A549 (cell line): Measurements from ENCODE around the gene PODXL2. TPM values are rescaled to one million over a fixed set of nuclear protein-coding genes. Genes with fewer than 3 reads are reported as not detected.

Source experiments
- ATAC-seq, 2 experiments: fragments of 200-7000 bp in 1 of 2; fragments of >200 bp in 1 of 2; cut with Nextera tagmentation in 1 of 2; cut with Tn5 transposase in 1 of 2; 3 replicates each; pipeline versions ENCODE4 v1.8.0 to v1.9.1; 2018 to 2020; ENCODE audit warnings: mild to moderate bottlenecking in 1 of 2, moderate library complexity in 1 of 2
- CTCF ChIA-PET: fragments of 300-600 bp; sonication (Branson Sonifier 250); formaldehyde crosslinking; extraction: SDS; loops from one replicate; lab custom pipeline; 2021; ENCODE audit warnings: antibody characterized with exemption, inconsistent platforms; lab: Yijun Ruan, JAX
- POLR2A ChIA-PET: fragments of 350-600 bp; formaldehyde crosslinking; extraction: SDS; loops from one replicate; lab custom pipeline; 2021; ENCODE audit warnings: antibody characterized with exemption, inconsistent platforms; lab: Yijun Ruan, JAX
- DNase-seq, 2 experiments: peaks; one replicate each; pipeline versions ENCODE4 v3.0.0 to v3.0.0-alpha.2; 2011 to 2016; ENCODE audit warnings: low read depth in 1 of 2, low spot score in 1 of 2
- FAIRE-seq: peaks from 2 replicates; lab custom pipeline; 2011; peaks lifted over from hg19 to GRCh38; lab: Jason Lieb, UNC
- H3K27ac ChIP-seq, 2 experiments: fragments of >200 bp; sonication (Bioruptor Twin); formaldehyde crosslinking; 3 replicates each; pipeline ENCODE4 v1.5.1; 2016 to 2017
- H3K4me1 ChIP-seq: fragments of >200 bp; sonication (Bioruptor Twin); formaldehyde crosslinking; 3 replicates; pipeline ENCODE4 v1.6.1; 2016
- H3K4me2 ChIP-seq: fragments of >200 bp; sonication (Bioruptor Twin); formaldehyde crosslinking; 3 replicates; pipeline ENCODE4 v1.6.1; 2016
- H3K4me3 ChIP-seq: fragments of >200 bp; sonication (Bioruptor Twin); formaldehyde crosslinking; 3 replicates; pipeline ENCODE4 v1.5.1; 2016
- H3K9me3 ChIP-seq: fragments of >200 bp; sonication (Bioruptor Twin); formaldehyde crosslinking; 3 replicates; pipeline ENCODE4 v1.6.1; 2016
- ATOH8 ChIP-seq: fragments of 250-450 bp; sonication (Bioruptor Pico); IDR thresholded peaks from 2 replicates; pipeline ENCODE4 v1.5.0; 2020; ENCODE audit warnings: low read depth, mild to moderate bottlenecking, moderate library complexity
- EHF ChIP-seq: fragments of 250-450 bp; sonication (Bioruptor Pico); IDR thresholded peaks from 2 replicates; pipeline ENCODE4 v1.5.0; 2020; ENCODE audit warnings: mild to moderate bottlenecking
- EHMT2 ChIP-seq: fragments of 200-600 bp; sonication (generic); IDR thresholded peaks from 2 replicates; pipeline ENCODE4 v1.6.1; 2016; ENCODE audit warnings: antibody characterized with exemption, low read depth, mild to moderate bottlenecking, moderate library complexity
- ELK1 ChIP-seq: fragments of 150-350 bp; IDR thresholded peaks from 2 replicates; pipeline ENCODE4 v1.6.1; 2014; ENCODE audit warnings: low read depth, mild to moderate bottlenecking, low read length
- EP300 ChIP-seq, 2 experiments: fragments of >200 bp; sonication (Bioruptor Twin); formaldehyde crosslinking; IDR thresholded peaks; 2 replicates in 1 of 2; 3 replicates in 1 of 2; pipeline ENCODE4 v1.6.1; 2016 to 2017
- FOSB ChIP-seq: fragments of 250-450 bp; sonication (Bioruptor Pico); IDR thresholded peaks from 2 replicates; pipeline ENCODE4 v1.5.0; 2020; ENCODE audit warnings: mild to moderate bottlenecking, moderate library complexity
- HEYL ChIP-seq: fragments of 250-450 bp; sonication (Bioruptor Pico); IDR thresholded peaks from 2 replicates; pipeline ENCODE4 v1.8.0; 2021; ENCODE audit warnings: mild to moderate bottlenecking, moderate library complexity
- HOXA7 ChIP-seq: fragments of 250-450 bp; sonication (Bioruptor Pico); IDR thresholded peaks from 2 replicates; pipeline ENCODE4 v1.5.0; 2020; ENCODE audit warnings: mild to moderate bottlenecking, moderate library complexity
- KDM1A ChIP-seq: fragments of 200-600 bp; sonication (generic); IDR thresholded peaks from 2 replicates; pipeline ENCODE4 v1.6.1; 2016; ENCODE audit warnings: low read depth, mild to moderate bottlenecking
- MAFK ChIP-seq: fragments of 450-650 bp; IDR thresholded peaks from 2 replicates; pipeline ENCODE4 v1.6.1; 2014; ENCODE audit not compliant: partially characterized antibody
- MAX ChIP-seq: IDR thresholded peaks from 2 replicates; pipeline ENCODE4 v1.6.1; 2012
- MAZ ChIP-seq: fragments of 150-350 bp; IDR thresholded peaks from 2 replicates; pipeline ENCODE4 v1.6.1; 2014; ENCODE audit warnings: antibody characterized with exemption, low read depth, low read length, borderline replicate concordance
- MYC ChIP-seq: IDR thresholded peaks from 2 replicates; pipeline ENCODE4 v1.6.1; 2012; ENCODE audit warnings: mild to moderate bottlenecking, inconsistent platforms, low read length, improper control_type of control experiment, borderline replicate concordance
- NR3C1 ChIP-seq: fragments of >200 bp; sonication (Bioruptor Twin); formaldehyde crosslinking; IDR thresholded peaks from 3 replicates; pipeline ENCODE4 v1.6.1; 2017
- PHF8 ChIP-seq: fragments of 200-600 bp; sonication (generic); IDR thresholded peaks from 2 replicates; pipeline ENCODE4 v1.6.1; 2016; ENCODE audit warnings: low read depth, mild to moderate bottlenecking, antibody characterized with exemption, moderate library complexity, borderline replicate concordance
- POLR2A ChIP-seq: IDR thresholded peaks from 2 replicates; pipeline ENCODE4 v1.6.1; 2012; ENCODE audit warnings: mild to moderate bottlenecking, low read length
- POLR2AphosphoS2 ChIP-seq: conservative IDR thresholded peaks from 2 replicates; pipeline ENCODE4 v1.6.1; 2012; ENCODE audit warnings: low read length, improper control_type of control experiment, inconsistent platforms
- RNF2 ChIP-seq: fragments of 200-600 bp; sonication (generic); IDR thresholded peaks from 2 replicates; pipeline ENCODE4 v1.6.1; 2016; ENCODE audit warnings: low read depth, mild to moderate bottlenecking, antibody characterized with exemption, moderate library complexity, borderline replicate concordance
- SMC3 ChIP-seq: fragments of >200 bp; sonication (Bioruptor Twin); formaldehyde crosslinking; IDR thresholded peaks from 3 replicates; pipeline ENCODE4 v1.6.1; 2018; ENCODE audit warnings: inconsistent platforms
- ZSCAN20 ChIP-seq: fragments of 250-450 bp; sonication (Bioruptor Pico); IDR thresholded peaks from 2 replicates; pipeline ENCODE4 v1.8.0; 2022; ENCODE audit warnings: mild to moderate bottlenecking, moderate library complexity
- WGBS: methylation state at CpG from one replicate; pipeline ENCODE4 v1.1.6; 2017; ENCODE audit errors: missing lambda C conversion rate; 5-methylcytosine and 5-hydroxymethylcytosine counted together
- polyA plus RNA-seq, 4 experiments: library from polyadenylated mRNA; depleted of rRNA in 3 of 4; stranded (reverse); fragments of >200 nt; fragmentation: RNase III in 1 of 4; extraction: RNeasy Plus Mini Kit Qiagen cat#74134 plus additional on column Dnase treatment in 1 of 4; gene quantifications; 2 replicates in 3 of 4; 3 replicates in 1 of 4; pipeline ENCODE4 v1.2.3, GENCODE V29; 2011 to 2017
- TF ChIP-seq, protein P1 (sequence below): IDR thresholded peaks from 2 replicates; pipeline ENCODE4 v1.6.1; 2012
- TF ChIP-seq, protein P2 (sequence below): fragments of 450-650 bp; IDR thresholded peaks from 2 replicates; pipeline ENCODE4 v1.6.1; 2014; ENCODE audit warnings: antibody characterized with exemption

PODXL2 gene
- polyA plus RNA-seq, 2 of the 4 experiments (the other 2 are of a cell fraction), result 4.2 to 5.5 TPM

DNA sequence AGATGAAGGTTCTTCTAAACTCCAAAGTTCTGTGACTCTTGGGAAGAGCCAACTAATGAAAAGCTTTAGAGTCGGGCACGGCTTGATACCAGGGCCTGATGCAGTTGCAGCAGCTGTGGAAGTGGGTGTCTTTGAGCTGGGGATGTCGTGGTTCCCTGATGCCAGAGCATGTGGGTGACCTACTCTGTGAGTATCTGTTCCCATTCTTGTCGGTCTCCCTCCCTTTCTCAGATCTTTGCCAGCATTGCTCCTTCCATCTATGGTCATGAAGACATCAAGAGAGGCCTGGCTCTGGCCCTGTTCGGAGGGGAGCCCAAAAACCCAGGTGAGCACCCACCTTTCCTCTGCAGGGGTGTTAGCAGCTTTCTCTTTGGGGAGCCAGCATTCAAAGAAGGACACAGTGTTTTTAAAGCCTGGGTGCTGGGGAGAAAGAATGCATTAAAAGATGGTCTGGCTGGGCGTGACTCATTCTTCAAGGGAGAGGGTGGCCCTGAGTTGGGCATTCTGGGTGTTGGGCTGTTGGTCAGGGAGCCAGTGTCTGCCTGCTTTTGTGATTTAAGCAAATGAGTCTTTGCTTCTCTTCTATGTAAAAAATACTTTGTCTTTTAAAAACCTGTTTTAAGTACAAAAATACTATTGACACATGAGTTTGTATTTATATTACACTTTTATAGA lies 13.2 kb upstream of the PODXL2 start:
- ATAC-seq (no peak), FAIRE-seq (no peak), DNase-seq (no peak)
- ChIA-PET CTCF (no interaction called here), POLR2A (no interaction called here)
- TF ChIP-seq MAFK, result no peak
- no peak for TF ChIP-seq MAZ
- TF ChIP-seq, protein P1, sequence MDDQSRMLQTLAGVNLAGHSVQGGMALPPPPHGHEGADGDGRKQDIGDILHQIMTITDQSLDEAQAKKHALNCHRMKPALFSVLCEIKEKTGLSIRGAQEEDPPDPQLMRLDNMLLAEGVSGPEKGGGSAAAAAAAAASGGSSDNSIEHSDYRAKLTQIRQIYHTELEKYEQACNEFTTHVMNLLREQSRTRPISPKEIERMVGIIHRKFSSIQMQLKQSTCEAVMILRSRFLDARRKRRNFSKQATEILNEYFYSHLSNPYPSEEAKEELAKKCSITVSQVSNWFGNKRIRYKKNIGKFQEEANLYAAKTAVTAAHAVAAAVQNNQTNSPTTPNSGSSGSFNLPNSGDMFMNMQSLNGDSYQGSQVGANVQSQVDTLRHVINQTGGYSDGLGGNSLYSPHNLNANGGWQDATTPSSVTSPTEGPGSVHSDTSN, result no peak
- H3K27ac ChIP-seq, result no peak overlapping the region
- H3K4me1 ChIP-seq, result peaks cover 6% of the 10 kb centered on the region; the same call in 1 of the 3 replicates
- no peaks in the 10 kb centered on the region for H3K9me3 ChIP-seq
- no peak overlapping the region for H3K4me3 ChIP-seq
- no peak overlapping the region for H3K4me2 ChIP-seq
- WGBS, result 88% methylated on average over 5 of the region's 6 CpGs

DNA sequence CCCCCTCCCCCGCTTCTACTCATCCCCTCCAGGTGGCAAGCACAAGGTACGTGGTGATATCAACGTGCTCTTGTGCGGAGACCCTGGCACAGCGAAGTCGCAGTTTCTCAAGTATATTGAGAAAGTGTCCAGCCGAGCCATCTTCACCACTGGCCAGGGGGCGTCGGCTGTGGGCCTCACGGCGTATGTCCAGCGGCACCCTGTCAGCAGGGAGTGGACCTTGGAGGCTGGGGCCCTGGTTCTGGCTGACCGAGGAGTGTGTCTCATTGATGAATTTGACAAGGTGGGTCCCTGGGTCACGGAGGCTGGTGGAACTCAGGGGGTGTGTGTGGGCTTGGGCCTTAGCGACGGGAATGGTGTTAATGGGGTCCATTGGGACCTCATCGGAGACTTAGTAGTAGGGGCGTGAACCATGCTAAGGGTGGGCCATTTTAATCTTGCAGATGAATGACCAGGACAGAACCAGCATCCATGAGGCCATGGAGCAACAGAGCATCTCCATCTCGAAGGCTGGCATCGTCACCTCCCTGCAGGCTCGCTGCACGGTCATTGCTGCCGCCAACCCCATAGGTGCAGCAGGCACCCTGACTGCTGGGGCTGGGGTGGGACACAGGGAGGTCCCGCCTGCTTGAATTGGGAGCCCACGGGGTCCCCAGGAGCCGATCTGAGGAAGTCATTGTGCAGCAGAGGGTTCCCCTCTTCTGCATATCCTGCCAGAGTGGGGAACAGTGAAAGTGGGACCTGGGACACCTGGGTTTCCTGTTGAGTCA lies 12.0 kb upstream of the PODXL2 start:
- no peak for FAIRE-seq
- no peak for TF ChIP-seq EP300 (IDR thresholded peaks at IDR 0.05)
- no peak for TF ChIP-seq NR3C1
- no peak for TF ChIP-seq HEYL (CRISPR knock-in tag)
- TF ChIP-seq MAFK, result no peak
- no peak for TF ChIP-seq ZSCAN20
- no peak for TF ChIP-seq HOXA7 (CRISPR knock-in tag)
- TF ChIP-seq MAX, result no peak
- no peak for TF ChIP-seq ATOH8
- Histone ChIP-seq H3K9me3 (no peaks in the 10 kb centered on the region), H3K4me3 (no peak overlapping the region), H3K27ac (no peak overlapping the region), H3K4me1 (peaks cover 6% of the 10 kb centered on the region; the same call in 1 of the 3 replicates), H3K4me2 (no peak overlapping the region)
- CTCF ChIA-PET, result no interaction called here
- ATAC-seq, result no peak
- POLR2A ChIA-PET, result no interaction called here
- no peak for DNase-seq
- 95% methylated on average over 19 of the region's 26 CpGs for WGBS

- ATAC-seq (no peak), DNase-seq (no peak), FAIRE-seq (no peak)
- TF ChIP-seq HOXA7 (CRISPR knock-in tag), result no peak
- TF ChIP-seq EHF (CRISPR knock-in tag), result no peak
- no peak for TF ChIP-seq EP300 (IDR thresholded peaks at IDR 0.05)
- TF ChIP-seq MYC, result no peak
- TF ChIP-seq POLR2AphosphoS2, result no peak
- TF ChIP-seq PHF8, result no peak
- TF ChIP-seq FOSB (CRISPR knock-in tag), result no peak
- no peak for TF ChIP-seq EHMT2
- no peak for TF ChIP-seq KDM1A
- no peak for TF ChIP-seq ELK1
- no peak for TF ChIP-seq SMC3
- TF ChIP-seq, protein P2, sequence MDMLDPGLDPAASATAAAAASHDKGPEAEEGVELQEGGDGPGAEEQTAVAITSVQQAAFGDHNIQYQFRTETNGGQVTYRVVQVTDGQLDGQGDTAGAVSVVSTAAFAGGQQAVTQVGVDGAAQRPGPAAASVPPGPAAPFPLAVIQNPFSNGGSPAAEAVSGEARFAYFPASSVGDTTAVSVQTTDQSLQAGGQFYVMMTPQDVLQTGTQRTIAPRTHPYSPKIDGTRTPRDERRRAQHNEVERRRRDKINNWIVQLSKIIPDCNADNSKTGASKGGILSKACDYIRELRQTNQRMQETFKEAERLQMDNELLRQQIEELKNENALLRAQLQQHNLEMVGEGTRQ, result no peak
- no peak for TF ChIP-seq HEYL (CRISPR knock-in tag)
- TF ChIP-seq POLR2A, result no peak
- no peak for TF ChIP-seq RNF2
- ChIA-PET CTCF (no interaction called here), POLR2A (no interaction called here)
- Histone ChIP-seq H3K4me2 (no peak overlapping the region), H3K9me3 (no peaks in the 10 kb centered on the region), H3K4me1 (peaks cover 6% of the 10 kb centered on the region; the same call in 1 of the 3 replicates), H3K27ac (no peak overlapping the region), H3K4me3 (no peak overlapping the region)
- WGBS, result 86% methylated on average over 11 of the region's 11 CpGs
Observed at GRCh38 chr3:127618891-127619290, 10.1 kb upstream of the PODXL2 start.
